SU-DHL-6 (cell line): Measurements from ENCODE around the gene KCNJ9.

Source experiments
- H2AFZ ChIP-seq: fragments of 200-600 bp; sonication (generic); 2 replicates; pipeline ENCODE4 v1.6.1; 2014; ENCODE audit warnings: low read depth, mild to moderate bottlenecking, moderate library complexity, mixed read lengths, antibody characterized with exemption, low read length; ENCODE audit not compliant: severe bottlenecking
- H3F3A ChIP-seq: fragments of 200-600 bp; shearing (Covaris generic); 2 replicates; pipeline ENCODE4 v1.6.0; 2016; ENCODE audit warnings: antibody characterized with exemption, mild to moderate bottlenecking; ENCODE audit not compliant: insufficient read depth
- H3K27ac ChIP-seq: fragments of 200-600 bp; sonication (generic); 2 replicates; pipeline ENCODE4 v1.5.1; 2016; ENCODE audit warnings: low read depth, mild to moderate bottlenecking, low read length, moderate library complexity, mixed read lengths
- H3K27me3 ChIP-seq: fragments of 200-600 bp; sonication (generic), shearing (Covaris generic); 2 replicates; pipeline ENCODE4 v1.6.0; 2014; ENCODE audit warnings: mild to moderate bottlenecking, low read length
- H3K36me3 ChIP-seq: fragments of 200-600 bp; sonication (generic); 2 replicates; pipeline ENCODE4 v1.6.1; 2014; ENCODE audit warnings: mild to moderate bottlenecking, low read length, mixed read lengths
- H3K4me2 ChIP-seq: fragments of 300-600, 200-600 bp; shearing (Covaris generic), sonication (generic); 2 replicates; pipeline ENCODE4 v1.6.0; 2014; ENCODE audit warnings: low read length, low read depth, mild to moderate bottlenecking; ENCODE audit not compliant: poor library complexity, severe bottlenecking
- H3K4me3 ChIP-seq: fragments of 200-600 bp; sonication (generic); 2 replicates; pipeline ENCODE4 v1.5.1; 2014; ENCODE audit warnings: antibody characterized with exemption, low read length, mild to moderate bottlenecking, mixed read lengths; ENCODE audit not compliant: insufficient read depth, poor library complexity, severe bottlenecking
- H3K79me2 ChIP-seq: fragments of 200-600 bp; sonication (generic); 2 replicates; pipeline ENCODE4 v1.6.1; 2014; ENCODE audit warnings: mild to moderate bottlenecking, low read length, moderate library complexity; ENCODE audit not compliant: insufficient read depth
- H3K9ac ChIP-seq: fragments of 200-600 bp; sonication (generic); 2 replicates; pipeline ENCODE4 v1.7.0; 2014; ENCODE audit warnings: mild to moderate bottlenecking, low read length
- H3K9me2 ChIP-seq: fragments of 200-600 bp; sonication (generic); replicated peaks from 2 replicates; pipeline ENCODE4 v1.6.1; 2014; ENCODE audit warnings: low read length; ENCODE audit not compliant: insufficient read depth
- H3K9me3 ChIP-seq: fragments of 200-600 bp; sonication (generic); 2 replicates; pipeline ENCODE4 v1.6.1; 2014; ENCODE audit warnings: low read length, mixed read lengths; ENCODE audit not compliant: insufficient read depth
- H4K20me1 ChIP-seq: fragments of 200-600 bp; sonication (generic); 2 replicates; pipeline ENCODE4 v1.6.1; 2014; ENCODE audit warnings: low read depth, mild to moderate bottlenecking, antibody characterized with exemption, low read length, moderate library complexity, mixed read lengths
- EZH2phosphoT487 ChIP-seq: fragments of 200-600 bp; sonication (generic), shearing (Covaris generic); conservative IDR thresholded peaks from 2 replicates; pipeline ENCODE4 v1.6.1; 2018; ENCODE audit warnings: mild to moderate bottlenecking, antibody characterized with exemption, low read length, moderate library complexity, mixed read lengths
- TF ChIP-seq, protein P1 (sequence below): fragments of 200-600 bp; sonication (generic); IDR thresholded peaks from one replicate; pipeline ENCODE4 v1.5.1; 2017; ENCODE audit warnings: antibody characterized with exemption, mild to moderate bottlenecking, low read length, moderate library complexity; ENCODE audit not compliant: insufficient read depth, poor library complexity, severe bottlenecking

The KCNJ9 gene

GRCh38 chr1:160084771-160085321, 3.5 kb downstream of the KCNJ9 start:
- Histone ChIP-seq H3K9me2 (no peaks in the 10 kb centered on the region), H3K27me3 (no peaks in the 10 kb centered on the region), H3K4me3 (no peak overlapping the region), H2AFZ (no peak overlapping the region), H3K27ac (no peak overlapping the region), H3K79me2 (no peaks in the 10 kb centered on the region), H3F3A (no peaks in the 10 kb centered on the region), H3K4me2 (no peak overlapping the region), H3K9me3 (no peaks in the 10 kb centered on the region), H3K9ac (no peak overlapping the region), H4K20me1 (no peaks in the 10 kb centered on the region), H3K36me3 (no peaks in the 10 kb centered on the region)
- TF ChIP-seq, protein P1, sequence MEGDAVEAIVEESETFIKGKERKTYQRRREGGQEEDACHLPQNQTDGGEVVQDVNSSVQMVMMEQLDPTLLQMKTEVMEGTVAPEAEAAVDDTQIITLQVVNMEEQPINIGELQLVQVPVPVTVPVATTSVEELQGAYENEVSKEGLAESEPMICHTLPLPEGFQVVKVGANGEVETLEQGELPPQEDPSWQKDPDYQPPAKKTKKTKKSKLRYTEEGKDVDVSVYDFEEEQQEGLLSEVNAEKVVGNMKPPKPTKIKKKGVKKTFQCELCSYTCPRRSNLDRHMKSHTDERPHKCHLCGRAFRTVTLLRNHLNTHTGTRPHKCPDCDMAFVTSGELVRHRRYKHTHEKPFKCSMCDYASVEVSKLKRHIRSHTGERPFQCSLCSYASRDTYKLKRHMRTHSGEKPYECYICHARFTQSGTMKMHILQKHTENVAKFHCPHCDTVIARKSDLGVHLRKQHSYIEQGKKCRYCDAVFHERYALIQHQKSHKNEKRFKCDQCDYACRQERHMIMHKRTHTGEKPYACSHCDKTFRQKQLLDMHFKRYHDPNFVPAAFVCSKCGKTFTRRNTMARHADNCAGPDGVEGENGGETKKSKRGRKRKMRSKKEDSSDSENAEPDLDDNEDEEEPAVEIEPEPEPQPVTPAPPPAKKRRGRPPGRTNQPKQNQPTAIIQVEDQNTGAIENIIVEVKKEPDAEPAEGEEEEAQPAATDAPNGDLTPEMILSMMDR = no peak
- no peak for TF ChIP-seq EZH2phosphoT487

DNA sequence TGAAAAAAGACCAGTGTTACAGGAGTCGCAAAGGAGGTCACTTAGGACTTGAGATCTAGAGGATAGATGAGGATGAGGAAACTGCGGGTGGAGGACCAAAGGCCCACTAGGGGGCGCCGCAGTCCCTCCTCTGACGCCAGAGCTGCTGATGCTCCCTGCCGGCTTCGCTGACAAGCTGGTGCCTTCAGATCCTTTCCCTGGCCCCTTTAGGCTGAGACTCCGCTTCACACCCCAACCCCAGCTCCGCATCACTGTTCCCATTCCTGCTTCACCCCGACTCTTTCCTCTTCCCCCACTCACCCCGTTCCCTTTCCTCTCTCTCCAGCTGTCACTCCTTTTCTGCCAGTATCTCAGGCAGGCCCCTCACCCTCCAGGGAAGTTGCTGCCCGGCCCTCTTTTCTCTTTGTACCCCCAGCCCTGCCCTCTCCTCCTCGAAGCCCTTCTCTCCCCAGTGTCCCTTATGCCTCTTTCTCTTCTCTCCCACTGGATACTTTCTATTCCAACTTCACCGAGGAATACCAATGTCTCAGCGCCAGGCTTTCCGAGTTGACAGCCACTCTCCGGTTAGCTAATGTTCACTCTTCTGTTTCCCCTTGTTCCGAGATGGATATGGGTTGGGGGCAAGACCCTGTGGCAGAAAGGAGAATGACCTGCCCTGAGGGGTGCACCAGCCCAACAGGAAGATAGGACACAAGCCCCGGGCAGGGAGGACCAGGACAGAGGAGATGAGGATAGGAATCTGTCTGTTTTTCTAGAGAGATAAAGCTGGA, 4.5 kb downstream of the KCNJ9 start:
- Histone ChIP-seq H2AFZ (no peak overlapping the region), H3K4me2 (no peak overlapping the region), H3K79me2 (no peaks in the 10 kb centered on the region), H3K36me3 (no peaks in the 10 kb centered on the region), H3F3A (no peaks in the 10 kb centered on the region), H3K27me3 (no peaks in the 10 kb centered on the region), H3K4me3 (no peak overlapping the region), H3K9ac (no peak overlapping the region), H3K9me2 (no peaks in the 10 kb centered on the region), H3K27ac (no peak overlapping the region), H4K20me1 (no peaks in the 10 kb centered on the region), H3K9me3 (no peaks in the 10 kb centered on the region)
- TF ChIP-seq, protein P1 = peak; percentile 63
- no peak for TF ChIP-seq EZH2phosphoT487

DNA sequence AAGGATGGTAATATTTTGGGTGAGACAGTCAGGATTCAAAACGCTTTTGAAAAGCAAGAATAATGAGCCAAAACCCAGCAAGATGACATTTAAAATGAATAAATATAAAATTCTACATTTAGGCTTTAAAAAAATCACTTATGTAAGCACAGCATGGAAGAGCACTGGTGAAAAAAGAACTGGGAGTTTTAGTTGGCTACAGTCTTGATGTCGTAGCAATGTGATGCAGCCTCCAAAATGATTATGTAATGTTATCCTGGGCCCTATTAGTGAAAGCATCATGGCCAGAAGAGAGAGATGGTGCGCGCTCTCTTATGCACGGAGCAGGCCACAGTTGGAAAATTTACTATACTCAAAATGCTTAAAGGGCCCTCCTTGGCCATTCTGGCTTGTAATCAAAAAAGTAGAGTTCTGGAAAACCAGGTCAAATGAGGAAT, 5.1 kb downstream of the KCNJ9 start:
- Histone ChIP-seq H3K36me3 (no peaks in the 10 kb centered on the region), H3K9ac (no peak overlapping the region), H3K9me2 (no peaks in the 10 kb centered on the region), H3K27ac (no peak overlapping the region), H4K20me1 (no peaks in the 10 kb centered on the region), H2AFZ (no peak overlapping the region), H3K27me3 (no peaks in the 10 kb centered on the region), H3F3A (no peaks in the 10 kb centered on the region), H3K9me3 (no peaks in the 10 kb centered on the region), H3K4me3 (no peak overlapping the region), H3K4me2 (no peak overlapping the region), H3K79me2 (no peaks in the 10 kb centered on the region)
- no peak for TF ChIP-seq EZH2phosphoT487

DNA sequence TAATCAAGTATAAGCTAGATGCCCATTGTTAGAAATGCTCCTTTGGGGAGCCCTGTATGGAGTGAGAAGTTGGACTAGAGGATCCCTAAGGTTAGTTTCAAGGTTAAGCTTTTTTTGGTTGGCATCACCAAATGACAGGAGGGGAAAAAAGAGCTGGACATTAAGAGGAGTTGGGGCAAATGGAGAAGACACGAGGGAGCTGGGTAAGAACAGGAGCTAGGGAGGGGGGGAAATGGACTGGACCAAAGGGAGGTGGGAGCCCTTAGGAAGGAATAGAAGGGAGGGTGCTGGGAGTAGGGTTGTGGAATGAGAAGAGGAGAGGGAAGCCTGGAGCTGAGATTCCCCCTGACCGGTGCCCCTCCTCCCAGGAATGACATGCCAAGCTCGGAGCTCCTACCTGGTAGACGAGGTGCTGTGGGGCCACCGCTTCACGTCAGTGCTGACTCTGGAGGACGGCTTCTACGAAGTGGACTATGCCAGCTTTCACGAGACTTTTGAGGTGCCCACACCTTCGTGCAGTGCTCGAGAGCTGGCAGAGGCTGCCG, 5.9 kb downstream of the KCNJ9 start:
- Histone ChIP-seq H4K20me1 (no peaks in the 10 kb centered on the region), H3K9me3 (no peaks in the 10 kb centered on the region), H3K27me3 (no peaks in the 10 kb centered on the region), H3K9ac (no peak overlapping the region), H3K4me2 (no peak overlapping the region), H3K4me3 (no peak overlapping the region), H3K9me2 (no peaks in the 10 kb centered on the region), H3K27ac (no peak overlapping the region), H2AFZ (no peak overlapping the region), H3K79me2 (no peaks in the 10 kb centered on the region), H3K36me3 (no peaks in the 10 kb centered on the region), H3F3A (no peaks in the 10 kb centered on the region)
- TF ChIP-seq EZH2phosphoT487 = no peak
- TF ChIP-seq, protein P1 = no peak
